Erythroblast (primary cell): ENCODE results near the gene C19orf25.

Experiments used
- DNase-seq, 2 experiments: peaks; one replicate each; lab custom pipeline; 2025; lab: John Stamatoyannopoulos, UW
- GATA1 ChIP-seq: IDR thresholded peaks from 2 replicates; pipeline ENCODE4 v1.6.1; 2011; ENCODE audit warnings: low read depth, mild to moderate bottlenecking, control low read depth, low read length, moderate library complexity
- POLR2A ChIP-seq: IDR thresholded peaks from 2 replicates; pipeline ENCODE4 v1.6.1; 2011; ENCODE audit warnings: mild to moderate bottlenecking, low read length

C19orf25 gene

DNA sequence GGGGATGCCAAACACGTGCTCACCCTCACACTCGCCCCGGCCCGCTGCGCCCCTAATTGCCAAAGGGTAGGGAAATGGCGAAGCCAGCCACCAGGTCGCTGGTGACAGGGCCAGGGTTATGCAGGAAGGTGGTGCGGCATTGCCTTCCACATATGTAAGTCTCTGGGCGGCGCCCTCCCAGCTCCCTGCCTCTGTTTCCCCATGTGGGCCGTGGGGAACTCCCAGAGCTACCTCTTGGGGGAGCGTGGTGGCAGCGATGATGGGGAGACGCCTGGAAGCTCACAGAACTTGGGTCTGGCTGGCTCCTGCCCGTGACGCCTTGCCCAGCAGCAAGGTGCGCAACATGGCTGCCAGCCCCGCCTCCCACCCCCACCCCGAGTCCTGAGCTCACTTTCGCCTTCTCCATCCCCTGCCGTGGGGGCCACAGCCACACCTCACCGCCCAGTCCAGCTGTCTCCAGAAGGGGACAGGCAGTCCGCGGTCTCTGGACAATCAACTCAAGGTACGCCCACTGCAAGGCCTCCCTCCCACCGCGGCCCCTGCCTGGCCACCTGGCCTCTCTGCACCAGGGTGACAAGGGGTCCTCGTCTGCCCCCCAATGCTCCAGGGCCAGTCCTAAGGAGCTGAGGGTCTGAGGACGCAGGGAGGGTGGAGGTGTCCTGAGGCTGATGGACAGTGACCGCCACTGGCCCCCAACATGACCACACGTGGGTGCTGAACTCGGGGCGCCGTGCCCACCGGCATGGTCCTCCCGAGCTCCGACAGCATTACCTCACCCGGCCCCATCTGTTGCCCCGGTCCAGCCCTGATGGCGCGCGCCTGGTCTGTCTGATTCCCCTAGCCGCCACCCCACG, 6.6 kb downstream of the C19orf25 start:
- DNase-seq: no peak
- no peak for TF ChIP-seq GATA1
- TF ChIP-seq POLR2A: no peak

DNA sequence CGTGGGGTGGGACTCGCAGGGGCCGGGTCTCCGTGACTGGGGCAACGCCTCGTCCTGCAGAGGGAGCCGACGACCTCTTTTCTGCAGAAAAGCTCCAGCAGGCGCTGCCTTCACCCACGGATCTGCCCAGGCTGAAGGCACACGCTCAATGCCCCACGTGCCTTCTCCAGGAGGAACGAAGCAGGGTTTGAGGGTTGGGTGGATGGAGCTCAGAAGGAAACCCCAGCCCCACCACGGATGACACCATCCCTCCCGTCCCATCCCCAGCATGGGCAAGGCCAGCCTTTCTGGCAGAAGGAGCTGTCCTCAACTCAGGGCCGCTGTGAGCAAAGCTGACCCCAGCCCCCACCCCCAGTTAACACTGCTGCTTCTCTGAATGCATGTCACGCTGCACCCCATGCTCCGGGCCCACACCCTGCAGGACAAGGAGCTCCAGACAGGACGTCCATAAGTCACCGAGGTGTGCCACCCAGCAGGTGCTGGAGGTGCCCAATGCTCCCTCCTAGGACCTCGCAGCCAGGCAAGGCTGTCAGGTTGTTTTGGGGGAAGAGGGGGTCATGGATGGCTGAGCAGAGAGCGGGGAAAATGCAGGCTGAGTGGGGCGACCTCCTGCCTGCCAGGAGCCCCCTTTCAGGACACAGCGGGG, 7.4 kb downstream of the C19orf25 start:
- no peak for DNase-seq
- no peak for TF ChIP-seq GATA1
- TF ChIP-seq POLR2A: no peak

DNA sequence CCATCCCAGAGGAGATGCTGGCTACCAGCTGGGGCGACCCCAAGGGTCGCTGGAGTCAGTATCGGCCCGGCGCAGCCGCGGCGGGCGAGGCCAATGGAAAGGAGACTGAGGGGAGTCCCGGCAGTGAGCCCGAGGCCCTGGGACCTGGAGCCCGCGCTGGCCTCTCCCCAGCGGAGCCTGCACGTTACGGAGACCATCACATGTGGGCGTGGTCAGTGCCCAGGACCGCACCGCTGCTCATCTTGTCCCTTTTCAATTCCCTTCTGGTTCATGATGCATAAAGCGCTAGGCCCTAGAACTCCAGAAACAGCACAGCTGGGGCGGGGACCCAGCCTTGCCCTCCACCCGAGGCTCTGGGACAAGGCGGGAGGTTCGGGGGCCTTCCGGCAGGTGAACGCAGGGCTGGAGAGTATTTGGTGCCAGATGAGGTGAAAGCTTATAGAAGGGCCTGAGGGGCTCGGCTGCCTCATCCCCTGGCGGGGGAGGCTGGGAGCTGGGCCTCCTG, 8.0 kb downstream of the C19orf25 start:
- DNase-seq: no peak
- TF ChIP-seq GATA1 (no peak), POLR2A (no peak)

DNA sequence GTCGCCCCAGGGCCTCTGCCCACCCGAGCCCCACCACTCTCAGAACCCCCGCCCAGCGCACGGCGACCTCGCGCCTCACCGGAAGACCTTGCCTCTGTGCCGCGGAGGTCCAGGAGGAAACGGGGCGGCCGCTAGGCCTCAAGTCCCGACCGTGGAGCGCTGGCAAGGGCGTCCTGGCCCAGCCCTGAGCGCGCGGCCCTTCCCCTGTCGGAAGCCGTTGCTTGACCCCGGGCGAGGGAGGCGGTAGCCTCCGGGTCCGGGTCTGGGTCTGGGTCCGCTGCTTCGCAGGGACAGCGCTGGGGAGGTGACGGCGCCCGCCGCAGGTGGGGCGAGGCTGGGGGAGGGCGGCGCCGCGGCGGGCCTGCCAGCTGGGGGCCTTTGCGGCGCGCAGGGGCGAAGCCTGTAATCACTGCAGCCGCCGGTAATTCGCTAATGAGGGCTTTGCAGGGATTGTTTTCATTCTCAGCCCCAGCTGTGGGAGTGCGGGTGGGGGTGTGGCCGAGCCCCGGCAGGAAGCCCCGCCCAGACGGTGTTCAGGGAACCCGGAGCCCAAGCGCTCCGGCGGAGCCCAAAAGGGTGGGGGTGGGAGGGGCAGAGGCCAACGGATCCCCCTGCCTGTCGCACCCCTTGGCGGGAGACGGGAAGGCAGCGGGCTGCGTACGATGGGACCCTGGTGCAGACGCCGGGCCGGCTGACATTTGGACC, 8.6 kb downstream of the C19orf25 start:
- TF ChIP-seq GATA1: no peak
- TF ChIP-seq POLR2A: no peak
- DNase-seq: no peak

DNA sequence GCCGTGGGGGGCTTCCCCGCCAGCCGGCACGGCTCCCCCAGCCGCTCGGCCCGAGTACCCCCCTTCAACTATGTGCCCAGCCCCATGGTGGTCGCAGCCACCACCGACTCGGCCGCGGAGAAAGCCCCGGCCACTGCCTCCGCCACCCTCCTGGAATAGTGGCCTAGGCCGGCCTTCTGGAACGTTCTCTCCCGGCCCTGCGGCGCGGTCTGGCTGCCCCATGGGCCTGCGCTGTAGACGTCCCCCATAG, 9.0 kb downstream of the C19orf25 start:
- TF ChIP-seq GATA1 (no peak), POLR2A (no peak)
- DNase-seq: no peak

DNA sequence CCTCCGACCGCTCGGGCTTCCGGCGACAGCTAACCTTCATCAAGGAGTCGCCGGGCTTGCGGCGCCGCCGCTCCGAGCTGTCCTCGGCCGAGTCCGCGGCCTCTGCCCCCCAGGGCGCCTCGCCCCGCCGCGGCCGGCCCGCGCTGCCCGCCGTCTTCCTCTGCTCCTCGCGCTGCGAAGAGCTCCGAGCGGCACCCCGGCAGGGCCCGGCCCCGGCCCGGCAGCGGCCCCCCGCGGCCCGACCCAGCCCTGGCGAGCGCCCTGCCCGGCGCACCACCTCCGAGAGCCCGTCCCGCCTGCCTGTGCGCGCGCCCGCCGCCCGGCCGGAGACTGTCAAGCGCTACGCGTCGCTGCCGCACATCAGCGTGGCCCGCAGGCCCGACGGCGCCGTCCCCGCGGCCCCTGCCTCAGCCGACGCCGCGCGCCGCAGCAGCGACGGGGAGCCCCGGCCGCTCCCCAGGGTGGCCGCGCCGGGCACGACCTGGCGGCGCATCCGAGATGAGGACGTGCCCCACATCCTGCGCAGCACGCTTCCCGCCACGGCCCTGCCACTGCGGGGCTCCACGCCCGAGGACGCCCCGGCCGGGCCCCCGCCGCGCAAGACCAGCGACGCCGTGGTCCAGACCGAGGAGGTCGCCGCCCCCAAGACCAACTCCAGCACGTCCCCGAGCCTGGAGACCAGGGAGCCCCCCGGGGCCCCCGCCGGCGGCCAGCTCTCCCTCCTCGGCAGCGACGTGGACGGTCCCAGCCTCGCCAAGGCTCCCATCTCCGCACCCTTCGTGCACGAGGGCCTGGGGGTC, 9.6 kb downstream of the C19orf25 start:
- no peak for DNase-seq
- TF ChIP-seq POLR2A (no peak), GATA1 (no peak)

DNA sequence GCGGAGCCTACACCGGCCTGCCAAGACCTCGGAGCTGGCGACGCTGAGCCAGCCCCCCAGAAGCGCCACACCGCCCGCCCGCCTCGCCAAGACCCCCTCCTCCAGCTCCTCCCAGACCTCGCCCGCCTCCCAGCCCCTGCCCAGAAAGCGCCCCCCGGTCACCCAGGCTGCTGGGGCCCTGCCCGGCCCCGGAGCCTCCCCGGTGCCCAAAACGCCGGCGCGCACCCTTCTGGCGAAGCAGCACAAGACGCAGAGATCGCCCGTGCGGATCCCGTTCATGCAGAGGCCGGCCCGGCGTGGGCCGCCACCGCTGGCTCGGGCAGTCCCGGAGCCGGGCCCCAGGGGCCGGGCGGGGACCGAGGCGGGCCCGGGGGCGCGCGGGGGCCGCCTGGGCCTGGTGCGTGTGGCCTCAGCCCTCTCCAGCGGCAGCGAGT, 10.2 kb downstream of the C19orf25 start:
- TF ChIP-seq POLR2A (no peak), GATA1 (no peak)
- peak in 1 of 2 experiments; percentile 51 for DNase-seq

DNA sequence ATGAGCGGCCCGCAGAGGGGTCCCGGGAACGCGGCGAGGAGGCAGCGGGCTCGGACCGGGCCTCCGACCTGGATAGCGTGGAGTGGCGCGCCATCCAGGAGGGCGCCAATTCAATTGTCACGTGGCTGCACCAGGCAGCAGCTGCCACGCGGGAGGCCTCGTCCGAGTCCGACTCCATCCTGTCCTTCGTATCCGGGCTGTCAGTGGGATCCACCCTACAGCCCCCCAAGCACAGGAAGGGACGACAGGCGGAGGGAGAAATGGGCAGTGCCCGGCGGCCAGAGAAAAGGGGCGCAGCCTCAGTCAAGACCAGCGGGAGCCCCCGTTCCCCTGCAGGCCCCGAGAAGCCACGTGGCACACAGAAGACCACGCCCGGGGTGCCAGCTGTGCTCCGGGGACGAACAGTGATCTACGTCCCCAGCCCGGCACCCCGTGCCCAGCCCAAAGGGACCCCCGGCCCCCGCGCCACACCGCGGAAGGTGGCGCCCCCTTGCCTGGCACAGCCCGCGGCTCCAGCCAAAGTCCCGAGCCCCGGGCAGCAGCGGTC, 10.7 kb downstream of the C19orf25 start:
- DNase-seq: no peak
- TF ChIP-seq GATA1: no peak
- no peak for TF ChIP-seq POLR2A

DNA sequence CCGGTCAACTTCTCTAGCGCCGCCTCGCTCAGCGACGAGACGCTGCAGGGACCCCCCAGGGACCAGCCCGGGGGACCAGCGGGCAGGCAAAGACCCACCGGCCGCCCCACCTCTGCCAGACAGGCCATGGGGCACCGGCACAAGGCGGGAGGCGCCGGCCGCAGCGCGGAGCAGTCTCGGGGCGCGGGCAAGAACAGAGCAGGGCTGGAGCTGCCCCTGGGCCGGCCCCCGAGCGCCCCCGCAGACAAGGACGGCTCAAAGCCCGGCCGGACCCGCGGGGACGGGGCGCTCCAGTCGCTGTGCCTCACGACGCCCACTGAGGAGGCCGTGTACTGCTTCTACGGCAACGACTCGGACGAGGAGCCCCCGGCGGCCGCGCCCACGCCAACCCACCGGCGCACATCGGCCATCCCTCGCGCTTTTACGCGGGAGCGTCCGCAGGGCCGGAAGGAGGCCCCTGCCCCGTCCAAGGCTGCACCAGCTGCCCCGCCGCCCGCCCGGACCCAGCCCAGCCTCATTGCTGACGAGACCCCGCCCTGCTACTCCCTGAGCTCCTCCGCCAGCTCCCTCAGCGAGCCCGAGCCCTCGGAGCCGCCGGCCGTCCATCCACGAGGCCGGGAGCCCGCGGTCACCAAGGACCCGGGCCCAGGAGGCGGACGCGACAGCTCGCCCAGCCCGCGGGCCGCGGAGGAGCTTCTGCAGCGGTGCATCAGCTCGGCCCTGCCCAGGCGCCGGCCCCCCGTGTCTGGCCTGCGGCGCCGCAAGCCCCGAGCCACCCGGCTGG, 11.3 kb downstream of the C19orf25 start:
- TF ChIP-seq GATA1 (no peak), POLR2A (no peak)

DNA sequence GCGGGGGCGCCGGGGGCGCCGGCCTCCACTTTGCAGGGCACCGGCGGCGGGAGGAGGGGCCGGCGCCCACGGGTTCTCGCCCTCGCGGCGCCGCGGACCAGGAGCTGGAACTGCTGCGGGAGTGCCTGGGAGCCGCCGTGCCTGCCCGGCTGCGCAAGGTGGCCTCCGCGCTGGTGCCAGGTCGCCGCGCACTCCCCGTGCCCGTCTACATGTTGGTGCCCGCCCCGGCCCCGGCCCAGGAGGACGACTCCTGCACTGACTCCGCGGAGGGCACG, 11.9 kb downstream of the C19orf25 start:
- TF ChIP-seq GATA1 (no peak), POLR2A (no peak)
- DNase-seq: no peak

More for the DNA sequence above, 11.3 kb downstream of the C19orf25 start:
- no peak for DNase-seq

DNA sequence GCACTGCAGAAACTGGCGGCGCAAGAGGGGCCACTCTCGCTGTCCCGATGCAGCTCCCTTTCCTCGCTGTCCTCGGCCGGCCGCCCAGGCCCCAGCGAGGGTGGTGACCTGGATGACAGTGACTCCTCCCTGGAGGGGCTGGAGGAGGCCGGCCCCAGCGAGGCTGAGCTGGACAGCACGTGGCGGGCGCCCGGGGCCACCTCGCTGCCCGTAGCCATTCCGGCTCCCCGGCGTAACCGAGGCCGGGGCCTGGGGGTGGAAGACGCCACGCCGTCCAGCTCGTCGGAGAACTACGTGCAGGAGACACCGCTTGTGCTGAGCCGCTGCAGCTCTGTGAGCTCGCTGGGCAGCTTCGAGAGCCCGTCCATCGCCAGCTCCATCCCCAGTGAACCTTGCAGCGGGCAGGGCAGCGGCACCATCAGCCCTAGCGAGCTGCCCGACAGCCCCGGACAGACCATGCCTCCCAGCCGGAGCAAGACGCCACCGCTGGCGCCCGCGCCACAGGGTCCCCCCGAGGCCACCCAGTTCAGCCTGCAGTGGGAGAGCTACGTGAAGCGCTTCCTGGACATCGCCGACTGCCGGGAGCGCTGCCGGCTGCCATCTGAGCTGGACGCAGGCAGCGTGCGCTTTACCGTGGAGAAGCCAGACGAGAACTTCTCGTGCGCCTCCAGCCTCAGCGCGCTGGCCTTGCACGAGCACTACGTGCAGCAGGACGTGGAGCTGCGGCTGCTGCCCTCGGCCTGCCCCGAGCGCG, 12.4 kb downstream of the C19orf25 start:
- no peak for DNase-seq
- TF ChIP-seq GATA1 (no peak), POLR2A (no peak)

DNA sequence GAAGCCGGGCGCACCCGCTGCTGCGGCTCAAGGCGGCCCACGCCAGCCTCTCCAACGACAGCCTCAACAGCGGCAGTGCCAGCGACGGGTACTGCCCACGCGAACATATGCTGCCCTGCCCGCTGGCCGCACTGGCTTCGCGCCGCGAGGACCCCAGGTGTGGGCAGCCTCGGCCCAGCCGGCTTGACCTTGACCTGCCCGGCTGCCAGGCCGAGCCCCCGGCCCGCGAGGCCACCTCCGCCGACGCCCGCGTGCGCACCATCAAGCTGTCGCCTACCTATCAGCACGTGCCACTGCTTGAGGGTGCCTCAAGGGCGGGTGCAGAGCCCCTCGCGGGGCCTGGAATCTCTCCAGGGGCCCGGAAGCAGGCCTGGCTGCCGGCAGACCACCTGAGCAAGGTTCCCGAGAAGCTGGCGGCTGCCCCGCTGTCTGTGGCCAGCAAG, 13.0 kb downstream of the C19orf25 start:
- DNase-seq: no peak
- TF ChIP-seq POLR2A (no peak), GATA1 (no peak)
